NCI-H748 treated with DMSO at 0.1 percent for 48 hours (cell line): Measurements from ENCODE around the gene NTM.
A peak's percentile ranks its signal among the peaks of the same experiment; 100 is the strongest.

Source experiments
- DNase-seq: peaks from one replicate; lab custom pipeline; 2025; lab: John Stamatoyannopoulos, UW

NTM gene

DNA sequence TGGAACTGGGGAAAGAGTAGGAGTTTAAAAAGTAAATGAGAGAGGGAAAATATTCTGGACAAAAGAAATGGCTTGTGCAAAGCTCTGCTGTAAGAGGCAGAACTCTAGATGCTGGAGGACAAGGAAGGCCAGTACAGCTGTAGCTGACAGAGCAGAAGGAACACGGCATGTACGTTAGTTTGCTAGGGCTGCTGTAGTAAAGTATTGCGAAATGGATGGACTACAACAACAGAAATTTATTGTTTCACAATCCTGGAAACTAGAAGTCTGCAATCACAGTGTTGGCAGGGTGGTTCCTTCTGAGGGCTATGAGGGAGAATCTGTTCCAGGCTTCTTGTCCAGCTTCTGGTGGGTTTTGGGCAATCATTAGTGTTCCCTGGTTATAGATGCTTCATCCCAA is 454.4 kb downstream of the NTM start:
- DNase-seq = no peak

DNA sequence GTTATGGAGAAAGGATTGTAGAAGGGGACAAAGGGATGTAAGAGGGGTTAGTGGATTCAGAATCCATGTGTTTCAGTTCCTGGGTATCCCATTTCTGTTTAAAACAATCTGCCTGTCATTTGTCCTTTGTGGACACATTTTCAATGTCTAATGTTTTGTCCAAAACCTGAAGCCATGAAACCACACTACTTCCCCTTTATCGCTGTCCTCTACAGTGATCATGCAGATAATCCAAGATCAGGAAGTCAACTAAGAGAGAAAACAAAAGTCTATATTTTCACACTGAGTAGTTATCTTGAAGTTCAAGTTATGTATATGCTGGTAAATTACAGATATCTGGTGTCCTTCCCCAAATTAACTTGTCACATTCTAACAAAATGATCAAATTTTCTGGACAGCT is 457.0 kb downstream of the NTM start:
- no peak for DNase-seq

DNA sequence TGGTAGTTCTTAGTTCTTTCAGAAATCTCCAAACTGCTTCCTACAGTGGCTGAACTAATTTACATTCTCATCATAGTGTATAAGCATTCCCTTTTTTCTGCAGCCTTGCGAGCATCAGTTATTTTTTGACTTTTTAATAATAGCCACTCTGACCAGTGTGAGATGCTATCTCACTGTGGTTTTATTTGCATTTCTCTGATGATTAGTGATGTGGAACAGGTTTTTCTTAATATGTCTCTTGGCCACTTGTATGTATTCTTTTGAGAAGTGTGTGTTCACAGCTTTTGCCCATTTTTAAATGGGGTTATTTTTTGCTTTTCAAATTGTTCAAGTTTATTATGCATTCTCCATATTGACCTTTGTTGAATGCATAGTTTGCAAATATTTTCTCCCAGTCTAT is 459.3 kb downstream of the NTM start:
- DNase-seq = no peak

DNA sequence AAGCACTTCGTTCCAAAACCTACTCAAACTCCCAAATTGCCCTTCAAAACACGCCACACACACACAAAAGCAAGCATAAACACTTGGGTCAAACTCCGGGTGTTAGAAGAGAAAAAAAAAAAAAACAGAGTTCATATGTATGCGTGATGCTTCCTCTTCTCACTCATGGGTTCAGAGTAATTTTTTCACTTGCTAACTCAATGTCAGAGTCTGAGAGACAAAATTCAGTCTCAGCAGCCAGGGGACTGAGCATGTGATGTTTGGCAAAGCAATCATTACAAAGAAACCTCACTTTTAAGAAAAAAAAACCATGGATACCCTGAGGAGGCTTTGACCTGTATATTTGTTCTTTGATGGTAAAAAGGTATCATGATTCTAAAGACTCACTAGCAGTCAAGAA is 461.7 kb downstream of the NTM start:
- DNase-seq = no peak

DNA sequence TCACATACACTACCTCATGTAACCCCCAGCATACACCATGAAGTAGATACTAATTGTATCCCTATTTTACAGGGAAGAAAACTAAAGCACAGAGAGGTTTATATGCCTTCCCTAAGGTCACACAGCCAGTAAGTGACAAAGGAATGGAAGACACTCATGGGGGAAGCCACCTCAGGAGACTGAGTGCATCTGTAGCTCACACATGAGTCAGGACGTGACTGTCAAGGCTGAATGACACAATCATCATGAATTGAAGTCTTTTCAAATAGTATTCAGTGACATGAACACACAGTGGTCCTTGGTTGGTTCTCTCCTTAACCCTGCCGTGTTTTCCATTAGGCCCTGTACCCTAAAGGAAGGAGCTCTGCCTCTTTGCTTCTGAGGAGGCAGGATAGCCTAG is 463.0 kb downstream of the NTM start:
- DNase-seq = no peak

DNA sequence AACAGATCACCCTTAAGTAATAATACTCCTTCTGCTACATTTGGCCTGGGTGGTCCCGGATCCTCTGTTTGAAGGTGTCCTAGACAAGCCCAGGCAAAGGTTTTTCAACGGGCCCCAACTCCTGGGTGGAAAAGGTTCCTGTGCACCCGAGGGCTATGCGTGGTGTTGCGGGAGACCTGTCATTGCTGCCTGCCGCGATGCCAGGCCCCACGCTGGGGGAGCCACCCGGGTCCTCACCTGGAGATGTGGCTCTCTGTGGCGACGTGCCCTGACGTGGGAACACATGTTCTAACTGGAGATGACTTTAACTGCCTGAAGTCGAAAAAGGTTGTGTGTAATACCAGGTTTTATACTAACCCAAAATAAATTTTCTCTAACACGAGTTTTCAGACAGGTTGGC is 467.1 kb downstream of the NTM start:
- DNase-seq = no peak

DNA sequence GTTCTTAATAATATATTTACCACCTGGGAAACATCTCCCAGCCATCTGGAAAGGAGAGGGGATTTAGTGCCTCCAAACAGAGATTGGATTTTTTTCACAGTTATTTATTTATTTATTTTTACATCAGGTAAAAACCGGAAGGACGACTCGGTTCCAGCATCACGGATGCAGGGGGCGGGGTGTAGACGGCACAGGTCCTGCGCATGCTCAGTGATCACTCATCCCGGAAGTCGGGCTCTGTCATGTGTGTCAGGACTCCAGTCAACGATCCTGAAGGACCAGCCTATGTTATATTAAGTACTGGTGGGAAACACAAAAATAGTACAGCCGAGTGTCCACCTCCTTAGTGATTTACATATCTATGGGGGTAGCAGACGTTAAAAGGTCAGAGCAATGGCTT is 467.6 kb downstream of the NTM start:
- no peak for DNase-seq

DNA sequence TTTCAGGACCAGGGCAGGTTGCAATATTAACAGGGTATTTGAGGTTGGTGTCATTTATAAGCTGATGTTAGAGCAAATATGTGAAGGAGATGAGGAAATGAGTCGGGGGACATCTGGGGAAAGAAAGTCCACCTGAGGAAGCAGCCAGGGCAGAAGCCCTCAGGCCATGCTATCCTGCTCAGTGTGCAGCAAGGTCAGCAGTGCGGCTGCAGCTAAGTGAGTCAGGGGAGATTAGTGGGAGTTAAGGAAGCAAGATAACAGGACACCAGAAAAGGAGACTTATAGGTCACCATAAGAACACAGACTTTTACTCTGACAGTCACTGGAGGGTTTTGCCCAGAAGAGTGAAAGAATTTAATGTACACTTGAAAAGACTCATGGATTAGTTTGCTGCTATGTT is 468.9 kb downstream of the NTM start:
- DNase-seq = no peak

DNA sequence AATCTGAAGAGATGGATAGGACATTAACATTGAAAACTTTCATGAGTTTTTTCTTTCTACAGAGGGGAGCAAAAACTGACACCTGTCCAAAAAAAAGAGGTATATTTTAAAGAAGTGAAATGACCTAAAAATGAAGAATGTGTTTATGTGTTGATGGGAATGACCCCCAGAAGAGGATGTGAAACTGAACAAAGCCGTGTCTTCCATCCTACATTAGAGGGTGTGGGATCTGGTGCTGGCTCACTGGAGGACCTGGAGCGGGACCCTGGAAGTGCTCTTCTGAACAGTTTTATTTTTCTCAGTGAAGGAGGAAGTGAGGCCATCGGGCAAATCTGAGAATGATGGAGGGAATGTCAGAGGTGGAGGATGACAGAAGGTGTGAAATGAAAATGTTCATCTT is 470.1 kb downstream of the NTM start:
- DNase-seq = no peak

DNA sequence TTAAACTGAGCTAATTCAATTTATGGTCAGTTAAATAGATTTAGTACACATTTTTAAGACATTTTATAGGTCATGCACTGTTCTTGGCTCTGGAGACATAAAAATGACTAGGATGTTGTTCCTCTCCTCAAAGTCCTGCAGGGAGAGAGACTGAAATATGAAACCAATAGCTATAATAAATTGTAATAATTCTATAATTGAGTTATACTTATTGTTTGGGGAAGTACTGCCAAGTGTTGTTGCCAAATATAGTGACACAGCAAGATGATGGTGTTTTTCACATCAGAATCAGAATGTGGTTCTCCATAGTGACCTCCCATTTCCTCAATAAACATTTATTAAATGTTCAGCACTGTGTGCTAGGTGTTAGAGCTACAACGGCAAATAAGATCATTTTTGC is 470.6 kb downstream of the NTM start:
- DNase-seq = no peak

DNA sequence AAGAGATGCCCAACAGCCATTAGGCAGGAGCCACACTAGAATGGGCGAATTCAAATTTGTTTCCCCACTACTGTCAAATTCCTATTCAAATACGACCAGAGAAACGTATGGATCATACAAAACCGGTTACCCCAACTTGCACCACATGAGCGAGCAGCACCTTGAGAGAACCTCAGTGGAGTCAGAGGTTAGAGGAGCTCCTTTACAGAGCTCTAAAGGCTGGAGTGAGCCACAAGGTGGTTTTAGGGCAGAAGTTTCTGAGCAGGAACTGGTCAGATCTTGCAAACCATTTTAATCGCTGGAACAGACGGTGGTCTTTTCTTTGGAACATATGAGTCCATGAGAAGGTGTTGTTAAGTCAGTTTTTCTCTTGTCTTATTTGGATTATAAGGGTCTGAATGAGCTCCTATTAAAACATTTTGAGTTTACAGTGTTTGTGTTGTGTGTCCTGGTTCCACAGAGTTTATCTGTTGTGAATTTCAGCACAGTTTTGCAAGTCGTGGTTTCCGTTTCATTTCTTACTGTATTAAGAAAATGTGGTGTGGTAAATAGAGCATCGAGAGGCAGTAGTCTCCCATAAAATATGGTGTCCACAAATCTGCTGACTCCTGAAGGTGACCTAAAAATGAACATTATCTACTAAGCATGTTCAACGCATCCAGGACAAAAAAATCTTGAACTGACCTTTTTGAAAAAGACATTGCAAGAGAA is 471.7 kb downstream of the NTM start:
- no peak for DNase-seq

DNA sequence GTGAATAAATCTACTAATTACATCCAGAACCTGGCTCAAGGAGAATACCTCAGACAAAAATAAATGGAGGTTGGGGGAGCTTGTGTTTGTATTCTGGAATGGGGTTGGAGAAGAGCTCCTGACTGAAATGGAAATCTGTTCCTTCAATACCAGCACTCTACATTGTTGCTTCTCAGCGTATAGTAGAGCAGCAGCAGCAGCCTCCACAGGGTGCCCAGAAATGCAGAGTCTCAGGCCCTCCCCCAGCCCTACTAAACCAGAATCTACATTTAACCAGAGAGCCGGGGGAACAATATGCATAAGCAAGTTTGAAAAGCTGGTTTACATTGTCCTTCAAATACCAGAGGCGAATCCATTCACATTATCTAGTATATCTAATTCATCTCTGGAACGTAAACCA is 474.8 kb downstream of the NTM start:
- DNase-seq = no peak

DNA sequence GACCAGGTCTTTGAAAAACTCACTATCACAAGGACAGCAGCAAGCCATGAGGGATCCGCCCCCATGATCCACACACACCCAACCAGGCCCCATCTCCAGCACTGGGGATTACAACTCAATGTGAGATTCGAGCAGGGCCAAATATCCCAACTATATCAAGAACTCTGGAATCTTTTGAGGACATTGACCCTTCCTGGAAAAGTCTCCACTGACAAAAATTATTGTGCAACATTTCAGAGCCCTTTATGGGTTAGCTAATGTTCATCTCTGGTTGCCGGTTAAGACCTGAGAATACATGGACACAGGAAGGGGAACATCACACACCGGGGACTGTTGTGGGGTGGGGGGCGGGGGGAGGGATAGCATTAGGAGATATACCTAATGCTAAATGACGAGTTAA is 479.1 kb downstream of the NTM start:
- no peak for DNase-seq

DNA sequence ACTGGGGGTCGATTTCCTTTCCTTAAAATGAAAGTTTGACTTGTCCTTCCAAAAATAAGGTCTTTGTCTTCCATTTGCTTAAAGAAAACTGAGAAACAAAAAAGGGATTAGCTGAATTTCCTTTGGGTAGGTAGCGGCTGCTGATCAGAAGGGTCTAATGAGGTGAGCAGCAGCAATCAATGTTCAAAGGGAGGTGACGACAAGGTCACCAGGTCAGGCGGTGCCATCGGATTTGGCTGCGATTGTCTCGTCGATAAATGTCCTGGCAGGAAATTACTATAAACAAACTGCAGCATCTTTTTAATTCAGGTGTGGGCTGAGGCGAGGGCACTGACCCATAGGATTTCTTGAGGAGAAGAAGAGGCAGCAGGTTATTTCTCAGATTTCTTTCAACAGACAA is 480.1 kb downstream of the NTM start:
- no peak for DNase-seq

DNA sequence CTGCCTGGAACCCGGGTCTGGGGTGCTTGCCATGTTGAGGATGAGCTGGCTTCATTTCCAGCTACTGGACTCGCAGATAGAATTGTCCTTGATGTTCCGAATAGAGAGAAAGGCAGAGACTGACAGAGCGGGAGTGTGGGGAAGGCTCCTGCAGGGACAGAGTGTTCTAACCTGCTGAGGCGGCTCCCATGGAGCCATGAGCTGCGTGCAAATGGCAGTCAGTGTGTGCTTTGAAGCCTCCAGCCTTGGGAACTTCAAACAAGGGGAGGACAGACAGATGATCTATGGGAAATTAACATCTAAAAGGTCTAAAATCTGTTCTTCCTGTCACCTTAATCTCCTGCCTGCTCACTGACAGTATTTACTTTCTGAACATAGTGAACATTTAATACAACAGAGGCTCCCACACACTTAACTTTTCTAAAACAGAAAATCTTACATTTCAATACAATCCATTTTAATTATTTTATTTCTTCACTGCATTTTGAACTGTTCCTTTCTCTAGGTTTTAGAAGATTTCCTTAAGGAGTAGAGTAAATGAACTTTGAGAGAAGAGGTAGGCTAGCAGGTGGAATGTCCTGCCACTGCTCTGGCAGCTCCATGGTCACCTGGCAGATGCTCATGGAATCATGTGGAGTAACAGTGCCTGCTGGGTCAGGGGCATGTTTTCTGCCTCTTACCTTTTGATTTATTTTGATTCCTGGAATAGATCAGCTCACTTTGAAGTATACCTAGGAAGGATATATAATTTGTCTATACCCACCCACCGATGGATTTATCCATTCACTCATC is 481.7 kb downstream of the NTM start:
- DNase-seq = no peak

DNA sequence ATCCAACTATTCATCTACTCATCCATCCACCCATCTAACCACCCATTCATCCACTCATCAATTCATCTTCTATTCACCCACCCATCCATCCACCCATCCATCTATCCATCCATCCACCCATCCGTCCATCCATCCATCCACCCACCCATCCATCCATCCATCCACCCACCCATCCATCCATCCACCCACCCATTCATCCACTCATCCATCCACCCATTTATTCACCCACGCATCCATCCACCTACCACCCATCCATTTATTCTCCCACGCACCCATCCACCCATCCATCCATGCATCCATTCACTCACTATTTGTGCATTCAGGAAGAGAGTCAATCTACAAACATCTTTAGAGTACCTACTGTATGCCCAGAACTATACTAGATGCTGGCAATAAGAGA is 482.3 kb downstream of the NTM start:
- DNase-seq = no peak

DNA sequence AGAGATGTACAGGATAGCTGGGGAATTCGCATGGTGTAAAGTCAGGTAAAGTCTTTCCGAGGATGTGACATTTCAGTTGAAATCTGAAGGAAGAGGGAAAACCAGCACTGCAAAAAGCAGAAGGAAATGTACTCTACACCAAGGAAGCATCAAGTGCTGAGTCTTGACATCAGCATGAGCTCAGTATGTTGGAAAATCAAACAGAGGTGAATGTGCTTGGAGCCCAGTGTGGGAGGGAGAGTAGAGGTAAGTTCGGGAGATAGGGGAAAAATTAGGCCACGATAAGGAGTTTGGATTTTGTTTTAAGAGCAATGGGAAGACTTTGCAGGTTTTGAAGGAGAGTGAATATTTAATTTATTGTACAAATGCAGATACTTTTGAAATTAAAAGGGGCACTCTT is 484.0 kb downstream of the NTM start:
- no peak for DNase-seq

DNA sequence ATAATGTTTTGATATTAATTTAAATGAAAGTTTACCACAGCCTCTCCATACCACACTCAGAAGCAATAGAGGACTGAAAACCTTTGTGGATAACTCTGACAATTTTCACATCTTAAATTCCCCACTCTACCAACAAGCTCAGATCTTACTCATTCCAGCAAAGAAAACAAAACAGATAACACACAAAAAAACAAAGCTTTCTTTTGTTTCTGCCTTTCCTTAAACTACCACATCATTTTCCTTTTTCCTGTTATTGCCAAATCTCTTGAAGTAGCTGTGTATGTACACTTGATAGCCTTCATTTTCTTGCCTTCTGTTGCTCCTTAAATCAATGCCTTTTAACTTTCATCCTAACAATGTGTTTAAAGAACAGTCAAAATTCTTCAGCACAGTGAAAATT is 484.9 kb downstream of the NTM start:
- no peak for DNase-seq

DNA sequence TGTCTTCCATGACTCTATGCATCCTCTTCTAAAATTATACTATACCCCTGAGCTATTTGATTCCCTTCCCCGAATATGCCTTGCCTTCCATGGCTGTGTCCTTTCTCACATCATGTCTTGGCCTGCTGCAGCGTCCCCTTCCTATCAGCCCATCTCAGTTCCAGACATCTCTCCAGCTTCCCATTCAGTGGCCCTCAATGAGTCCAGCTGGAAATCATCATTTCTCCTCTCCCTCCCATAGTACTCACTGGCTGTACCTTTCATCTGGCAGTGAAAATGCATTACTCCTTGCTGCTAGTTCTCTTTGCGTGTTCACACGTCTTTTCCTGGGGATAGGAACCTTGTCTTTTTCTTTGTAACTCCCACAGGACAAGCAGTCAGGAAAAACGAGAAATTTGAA is 486.8 kb downstream of the NTM start:
- DNase-seq = no peak

DNA sequence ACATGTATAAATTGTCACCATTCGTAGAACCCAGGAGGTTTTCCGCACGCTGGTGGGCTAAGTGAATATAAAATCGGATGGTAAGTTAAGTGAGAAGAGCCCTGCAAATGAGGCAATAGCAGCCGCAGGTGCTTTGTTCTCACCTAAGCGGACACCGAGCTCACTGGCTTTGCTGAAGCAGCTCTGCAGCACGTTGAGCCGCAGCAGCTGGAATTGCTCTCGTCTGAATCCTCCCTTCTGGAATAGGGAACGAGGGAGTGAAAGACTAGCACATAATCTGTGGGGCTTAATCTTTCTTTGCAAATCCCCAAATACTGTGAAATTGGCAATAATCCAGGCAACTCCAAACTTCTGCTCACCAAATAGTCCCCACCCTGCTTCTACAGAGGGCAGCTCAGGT is 488.1 kb downstream of the NTM start:
- DNase-seq = no peak

DNA sequence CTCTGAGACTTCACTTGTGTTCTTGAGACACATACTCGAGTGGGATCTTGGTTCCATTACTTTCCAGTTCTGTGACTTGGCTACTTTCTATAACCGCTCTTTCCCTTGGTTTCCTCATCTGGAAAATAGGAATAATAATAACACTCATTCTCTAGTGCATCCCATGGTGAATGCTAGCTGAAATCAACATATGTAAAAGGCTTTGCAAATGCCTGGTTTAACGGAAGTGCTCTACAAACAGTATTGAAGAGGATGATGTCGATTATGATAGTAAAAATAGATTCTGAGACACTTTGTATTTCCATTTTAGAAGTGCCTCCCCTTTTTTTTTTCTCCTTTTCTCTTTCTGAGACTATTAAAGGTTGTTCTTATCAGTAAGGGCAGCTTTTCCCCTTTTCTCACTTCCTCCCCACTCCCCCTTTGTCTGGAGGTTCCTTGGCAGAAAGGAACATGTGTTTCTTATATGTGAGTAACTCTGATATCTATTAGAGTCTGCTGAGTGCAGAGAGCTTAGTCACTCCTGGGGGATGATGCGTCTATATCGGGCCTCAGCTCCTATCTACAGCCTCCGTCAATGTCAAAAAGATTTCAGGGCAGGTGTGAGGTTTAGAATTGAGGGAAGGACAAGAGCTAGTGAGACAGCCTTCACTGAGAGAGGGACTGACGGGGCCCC is 489.3 kb downstream of the NTM start:
- no peak for DNase-seq

DNA sequence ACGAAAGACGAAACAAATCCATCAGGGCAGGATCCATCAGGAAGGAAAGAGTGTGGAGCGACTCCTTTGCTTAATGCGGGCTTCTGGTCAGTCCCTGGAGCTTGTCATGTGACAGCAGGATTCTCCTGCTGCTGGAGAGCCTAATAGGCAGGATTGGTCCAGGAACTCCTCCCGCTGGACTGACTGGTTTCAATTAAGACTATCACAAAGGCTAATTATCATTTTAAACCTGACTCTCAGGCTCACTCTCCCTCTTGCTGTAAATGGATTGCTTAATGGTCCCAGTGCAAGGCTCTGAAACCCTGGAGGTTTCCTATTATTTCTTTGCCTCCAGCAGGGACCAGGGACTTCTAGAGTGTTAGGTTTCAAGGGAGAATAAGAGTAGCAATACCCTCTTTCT is 493.8 kb downstream of the NTM start:
- DNase-seq = peak; percentile 56

DNA sequence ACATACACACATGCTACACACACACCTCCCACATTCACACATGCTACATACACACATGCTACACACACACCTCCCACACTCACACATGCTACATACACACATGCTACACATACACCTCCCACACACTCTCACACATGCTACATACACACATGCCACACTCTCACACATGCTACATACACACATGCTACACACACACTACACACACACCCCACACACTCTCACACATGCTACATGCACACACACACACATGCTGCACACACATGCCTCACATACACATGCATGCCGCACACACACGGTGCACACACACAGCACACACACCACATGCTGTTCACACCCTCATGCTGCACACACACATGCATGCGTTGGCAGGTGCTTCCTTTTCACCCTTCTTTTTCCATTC is 495.4 kb downstream of the NTM start:
- no peak for DNase-seq
